Measurements from ENCODE around the gene TRIM14.
A peak's percentile ranks its signal among the peaks of the same experiment; 100 is the strongest.
"Not testable (repeated sequence)": the region's sequence is repeated elsewhere in the genome, so short reads cannot be mapped to it uniquely, and the experiment has no call there.

Gene TRIM14

DNA sequence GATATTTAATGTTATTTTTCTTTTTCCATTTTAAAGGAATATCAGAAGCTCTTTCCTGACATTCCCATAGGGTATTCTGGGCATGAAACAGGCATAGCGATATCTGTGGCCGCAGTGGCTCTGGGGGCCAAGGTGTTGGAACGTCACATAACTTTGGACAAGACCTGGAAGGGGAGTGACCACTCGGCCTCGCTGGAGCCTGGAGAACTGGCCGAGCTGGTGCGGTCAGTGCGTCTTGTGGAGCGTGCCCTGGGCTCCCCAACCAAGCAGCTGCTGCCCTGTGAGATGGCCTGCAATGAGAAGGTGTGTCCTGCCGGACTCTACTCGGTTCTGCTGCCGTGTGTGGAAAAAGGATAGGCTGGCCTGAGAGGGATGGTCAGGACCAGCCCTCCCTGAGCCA lies 38.2 kb downstream of the TRIM14 start:
- DNase-seq, result no peak

DNA sequence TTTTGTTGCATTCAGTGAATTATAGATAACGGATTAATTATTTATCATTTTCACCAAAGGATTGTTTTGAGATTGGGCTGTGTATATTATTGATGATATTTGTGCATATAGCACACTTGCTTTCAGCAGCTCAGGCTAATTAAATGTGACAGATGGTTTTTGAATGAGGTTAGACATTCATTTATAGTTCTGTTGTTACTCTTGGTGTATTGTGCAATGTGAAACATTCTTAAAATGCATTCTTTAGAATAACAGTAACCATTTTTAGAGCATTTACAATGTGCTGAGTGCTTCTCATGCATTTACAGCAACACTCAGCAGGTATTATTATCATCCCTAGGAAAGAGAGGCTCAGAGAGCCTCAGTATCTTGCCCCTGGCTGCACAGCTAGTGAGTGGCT lies 38.7 kb downstream of the TRIM14 start:
- DNase-seq, result no peak

GRCh38 chr9:98078895-98079294 lies 40.1 kb downstream of the TRIM14 start:
- DNase-seq, result no peak

GRCh38 chr9:98076514-98076890 lies 42.5 kb downstream of the TRIM14 start:
- DNase-seq, result not testable (repeated sequence)

DNA sequence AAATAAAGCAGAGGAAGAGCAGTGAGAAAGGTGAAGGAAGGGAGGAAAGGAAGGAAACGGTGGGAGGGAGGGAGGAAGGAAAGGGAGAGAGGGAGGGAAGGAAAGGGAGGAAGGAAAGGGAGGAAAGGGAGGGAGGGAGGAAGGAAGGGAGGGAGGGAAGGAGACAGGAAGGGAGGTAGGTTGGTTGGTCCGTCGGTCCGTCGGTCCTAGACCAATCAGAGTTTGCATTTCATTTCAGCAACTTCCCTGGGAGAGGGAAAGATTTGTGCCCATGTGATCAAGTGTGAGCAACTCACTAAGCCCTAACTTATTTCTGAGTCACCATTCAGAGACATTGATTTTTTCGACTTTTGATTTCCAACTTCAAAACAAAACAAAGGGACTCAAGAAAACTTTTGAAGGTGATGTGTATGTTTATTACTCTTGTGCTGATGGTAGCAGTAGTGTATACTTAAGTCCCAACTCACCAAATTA lies 43.7 kb downstream of the TRIM14 start:
- DNase-seq, result peak; percentile 41

- peak; percentile 80 for DNase-seq
Observed at GRCh38 chr9:98074115-98074990, 44.7 kb downstream of the TRIM14 start.

DNA sequence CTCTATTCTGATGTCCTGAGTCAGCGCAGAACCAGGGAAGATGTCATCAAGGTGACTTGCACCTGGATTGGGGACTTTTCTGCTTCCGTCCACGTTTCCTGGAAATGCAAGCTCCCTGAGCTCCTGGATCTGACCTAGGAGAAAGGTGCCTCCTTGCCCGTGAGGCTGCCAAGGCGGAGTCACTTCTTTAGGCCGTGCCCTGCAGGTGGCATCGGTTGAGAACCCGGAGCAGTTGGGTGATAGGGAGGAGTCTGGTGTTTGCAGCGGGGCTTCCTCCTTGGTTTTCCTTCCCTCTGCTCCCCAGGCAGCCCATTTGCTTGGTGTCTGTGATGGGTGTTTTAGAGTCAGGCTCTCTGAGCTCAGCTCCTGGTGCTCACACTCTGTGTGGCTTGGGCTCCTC lies 47.3 kb downstream of the TRIM14 start:
- DNase-seq, result no peak

DNA sequence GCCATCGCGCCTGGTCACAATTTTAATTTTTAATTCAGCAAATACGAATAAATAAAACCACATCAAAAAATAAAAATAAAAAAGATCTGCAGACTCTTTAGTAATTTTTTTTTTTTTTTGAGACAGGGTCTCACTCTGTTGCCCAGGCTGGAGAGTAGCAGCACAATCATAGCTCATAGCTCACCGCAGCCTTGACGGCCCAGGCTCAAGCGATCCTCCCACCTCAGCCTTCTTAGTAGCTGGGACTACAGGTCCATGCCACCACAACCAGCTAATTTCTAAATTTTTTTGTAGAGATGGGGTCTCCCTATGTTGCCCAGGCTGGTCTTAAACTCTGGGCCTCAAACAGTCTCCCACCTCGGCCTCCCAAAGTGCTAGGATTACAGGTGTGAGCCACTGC lies 48.3 kb downstream of the TRIM14 start:
- DNase-seq, result no peak

- no peak for DNase-seq
Observed at GRCh38 chr9:98069551-98069950, 49.5 kb downstream of the TRIM14 start.

DNA sequence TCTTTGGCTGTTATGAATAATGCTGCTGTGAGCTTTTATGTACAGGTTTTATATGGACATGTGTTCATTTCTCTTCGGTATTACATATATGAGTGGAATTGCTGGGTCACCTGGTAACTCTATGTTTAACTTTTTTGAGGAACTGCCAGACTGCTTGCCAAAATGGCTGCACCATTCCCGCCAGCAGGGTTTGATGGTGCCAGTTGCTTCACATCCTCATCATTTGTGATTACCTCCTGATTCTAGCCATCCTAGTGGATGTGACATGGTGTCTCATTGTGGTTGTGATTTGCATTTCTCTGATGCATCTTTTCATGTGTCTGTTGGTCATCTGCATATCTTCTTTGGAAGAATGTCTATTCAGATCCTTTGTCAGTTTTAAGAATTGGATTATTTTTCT lies 51.8 kb downstream of the TRIM14 start:
- DNase-seq, result no peak

DNA sequence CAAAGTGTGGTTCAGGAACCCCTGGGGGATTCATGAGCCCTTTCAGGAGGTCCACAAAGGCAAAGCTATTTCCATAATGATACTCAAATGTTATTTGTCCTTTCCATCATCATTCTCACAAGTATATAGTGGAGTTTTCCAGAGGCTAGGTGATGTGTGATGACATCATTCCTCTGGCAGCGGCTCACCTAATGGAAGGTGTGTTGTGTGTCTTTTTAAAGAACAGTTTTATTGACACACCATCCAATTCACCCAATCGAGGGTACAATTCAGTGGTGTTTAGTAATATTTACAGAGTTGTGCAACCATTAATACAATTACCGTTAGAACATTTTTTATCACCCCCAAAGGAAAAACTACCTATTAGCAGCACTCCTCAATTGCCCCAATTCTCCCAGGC lies 52.8 kb downstream of the TRIM14 start:
- no peak for DNase-seq

- no peak for DNase-seq
Observed at GRCh38 chr9:98064623-98065392, 54.2 kb downstream of the TRIM14 start.

DNA sequence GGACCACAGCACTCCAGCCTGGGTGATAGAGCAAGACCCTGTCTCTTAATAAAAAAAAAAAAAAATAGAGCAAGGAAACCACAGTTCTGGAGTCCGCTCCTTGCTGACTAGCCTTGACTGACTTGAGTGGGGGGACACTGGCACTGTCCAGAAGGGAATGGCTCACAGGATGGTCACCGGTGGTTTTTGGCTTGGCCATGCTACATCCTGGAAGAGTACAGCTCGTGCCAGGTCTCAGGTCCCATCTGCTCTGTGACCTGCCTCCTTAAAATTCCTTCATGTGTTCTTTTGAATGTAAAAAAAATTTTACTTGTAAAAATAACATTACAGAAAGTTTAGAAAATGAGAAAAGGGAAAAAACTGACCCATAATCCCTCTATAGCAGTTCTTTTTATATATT lies 56.9 kb downstream of the TRIM14 start:
- no peak for DNase-seq

DNA sequence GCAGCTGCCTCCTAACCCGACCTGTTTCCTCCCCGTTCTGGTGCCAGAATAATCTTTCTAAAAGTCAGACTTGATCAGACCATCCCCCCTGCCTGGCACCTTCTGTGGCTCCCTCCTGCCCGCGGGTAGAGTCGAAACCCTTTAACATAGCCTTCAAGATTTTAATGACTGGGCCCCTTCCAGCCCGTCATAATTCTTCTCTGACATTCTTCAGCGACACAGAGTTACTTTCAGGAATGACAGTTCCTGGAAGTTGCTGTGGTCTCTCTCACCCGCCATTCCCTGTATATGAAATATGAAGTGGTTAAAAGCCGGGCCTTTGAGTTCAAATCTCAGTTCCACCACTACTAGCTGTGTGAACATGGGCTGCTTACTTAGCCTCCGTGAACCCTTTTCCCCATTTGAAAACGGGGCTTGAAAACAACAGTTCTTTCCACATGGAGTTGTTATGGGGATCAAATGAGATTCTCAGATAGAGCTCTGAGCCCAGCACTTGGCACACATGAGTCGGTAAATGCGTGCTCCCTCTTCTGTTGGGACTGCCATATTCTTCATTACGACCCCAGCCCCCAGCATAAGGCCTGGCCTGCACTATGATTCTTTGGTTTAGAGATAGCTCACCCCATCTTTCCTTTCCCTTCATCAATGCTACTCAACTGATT lies 61.8 kb downstream of the TRIM14 start:
- DNase-seq, result no peak

GRCh38 chr9:98056269-98057137 lies 62.5 kb downstream of the TRIM14 start, which contains the start of gene NANS:
NANS (plus strand) TSS chr9:98056732; CDS start chr9:98056809, 77 bp downstream.
- DNase-seq, result peak; percentile 96

DNA sequence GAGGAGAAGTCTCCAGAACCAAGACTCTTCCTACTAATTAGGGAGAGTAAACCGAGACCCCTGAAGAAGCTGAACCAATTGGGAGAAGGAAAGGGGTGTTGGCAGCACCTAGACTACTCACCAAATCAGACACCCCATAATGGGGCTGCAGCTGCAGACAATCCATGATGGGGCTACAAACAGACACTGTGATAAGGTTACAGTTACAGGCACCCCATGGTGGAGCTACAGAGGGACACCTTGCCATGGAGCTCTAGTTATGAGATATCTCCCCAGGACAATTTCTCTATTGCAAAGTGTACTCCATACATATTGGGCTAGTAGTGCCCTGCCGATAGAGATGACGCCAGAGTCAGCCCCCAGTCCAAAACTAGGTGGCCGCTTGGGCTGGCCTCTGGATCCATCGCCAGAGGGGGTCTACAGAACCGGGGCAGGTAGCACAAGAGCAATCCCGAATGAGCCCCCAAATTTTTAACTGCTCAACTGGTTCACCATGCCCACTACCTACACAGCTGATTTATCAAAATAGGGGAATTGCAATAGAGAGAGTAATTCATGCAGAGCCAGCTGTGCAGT lies 64.6 kb downstream of the TRIM14 start:
- DNase-seq, result no peak

GRCh38 chr9:98050351-98050750 lies 68.7 kb downstream of the TRIM14 start:
- DNase-seq, result no peak

GRCh38 chr9:98049288-98050072 lies 69.5 kb downstream of the TRIM14 start:
- no peak for DNase-seq

DNA sequence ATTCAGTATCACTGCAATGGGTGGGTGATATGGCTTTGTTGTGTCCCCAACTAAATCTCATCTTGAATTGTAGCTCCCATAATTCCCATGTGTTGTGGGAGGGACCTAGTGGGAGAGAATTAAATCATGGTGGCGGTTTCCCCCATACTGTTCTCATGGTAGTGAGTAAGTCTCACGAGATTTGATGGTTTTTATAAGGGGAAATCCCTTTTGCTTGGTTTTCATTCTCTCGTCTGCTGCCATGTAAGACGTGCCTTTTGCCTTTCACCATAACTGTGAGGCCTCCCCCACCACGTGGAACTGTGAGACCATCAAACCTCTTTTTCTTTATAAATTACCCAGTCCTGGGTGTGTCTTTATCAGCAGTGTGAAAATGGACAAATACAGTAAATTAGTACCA lies 72.0 kb downstream of the TRIM14 start:
- DNase-seq, result no peak

DNA sequence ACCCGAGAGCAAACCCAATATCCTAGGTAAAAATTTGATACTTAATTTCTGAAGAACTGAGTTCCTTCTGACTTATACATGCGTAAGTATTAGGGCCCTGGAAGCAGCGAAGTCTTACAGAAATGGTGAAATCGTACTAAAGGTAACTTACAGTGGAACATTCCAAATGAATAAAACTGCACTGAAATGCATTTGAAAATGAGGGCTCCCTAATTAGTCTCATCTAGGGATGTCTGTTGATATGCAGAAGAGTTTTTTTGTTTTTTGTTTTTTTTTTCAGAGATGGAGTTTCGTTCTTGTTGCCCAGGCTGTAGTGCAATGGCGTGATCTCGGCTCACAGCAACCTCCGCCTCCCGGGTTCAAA lies 72.9 kb downstream of the TRIM14 start:
- DNase-seq, result no peak

Data from CD4-positive, alpha-beta T cell treated with Interleukin-17A for 4 hours (primary cell).